ENCODE data around the gene RPL3.

RPL3 gene

GRCh38 chr22:39283322-39284141, 35.9 kb downstream of the RPL3 start:
- TF ChIP-seq CTCF (IDR thresholded peaks at IDR 0.05; ENCODE audit: low read depth, low read length, missing control alignments): no peak
- no peak for DNase-seq (ENCODE audit: low read depth)
- in situ Hi-C loops (cut with HindIII; ENCODE audit: low sequenced_read_pairs): no loop called here
- H3K4me3 ChIP-seq (ENCODE audit: low read depth, low read length): no peak overlapping the region

- no peak overlapping the region for H3K4me3 ChIP-seq (ENCODE audit: low read depth, low read length)
- in situ Hi-C loops (cut with HindIII; ENCODE audit: low sequenced_read_pairs): no loop called here
- no peak for DNase-seq (ENCODE audit: low read depth)
- no peak for TF ChIP-seq CTCF (IDR thresholded peaks at IDR 0.05; ENCODE audit: low read depth, low read length, missing control alignments)
These were observed 36.6 kb downstream of the RPL3 start for GRCh38 chr22:39282645-39283321.

GRCh38 chr22:39281126-39281525, 38.3 kb downstream of the RPL3 start:
- in situ Hi-C loops (cut with HindIII; ENCODE audit: low sequenced_read_pairs): no loop called here
- no peak for TF ChIP-seq CTCF (IDR thresholded peaks at IDR 0.05; ENCODE audit: low read depth, low read length, missing control alignments)
- H3K4me3 ChIP-seq (ENCODE audit: low read depth, low read length): no peak overlapping the region
- DNase-seq (ENCODE audit: low read depth): no peak

- in situ Hi-C loops (cut with HindIII; ENCODE audit: low sequenced_read_pairs): no loop called here
- H3K4me3 ChIP-seq (ENCODE audit: low read depth, low read length): no peak overlapping the region
- no peak for TF ChIP-seq CTCF (IDR thresholded peaks at IDR 0.05; ENCODE audit: low read depth, low read length, missing control alignments)
- DNase-seq (ENCODE audit: low read depth): no peak
These were observed 39.2 kb downstream of the RPL3 start for GRCh38 chr22:39280250-39280649.

GRCh38 chr22:39279170-39279850, 40.1 kb downstream of the RPL3 start:
- DNase-seq (ENCODE audit: low read depth): no peak
- TF ChIP-seq CTCF (IDR thresholded peaks at IDR 0.05; ENCODE audit: low read depth, low read length, missing control alignments): no peak
- no peak overlapping the region for H3K4me3 ChIP-seq (ENCODE audit: low read depth, low read length)
- in situ Hi-C loops (cut with HindIII; ENCODE audit: low sequenced_read_pairs): no loop called here

- no peak for DNase-seq (ENCODE audit: low read depth)
- no peak for TF ChIP-seq CTCF (IDR thresholded peaks at IDR 0.05; ENCODE audit: low read depth, low read length, missing control alignments)
- in situ Hi-C loops (cut with HindIII; ENCODE audit: low sequenced_read_pairs): no loop called here
These were observed 41.4 kb downstream of the RPL3 start for GRCh38 chr22:39278040-39278439.

More at GRCh38 chr22:39278040-39278439, 41.4 kb downstream of the RPL3 start:
- H3K4me3 ChIP-seq (ENCODE audit: low read depth, low read length): no peak overlapping the region

Measured in astrocyte of the cerebellum (primary cell).